ENCODE results near the gene NACC1.
"Not testable (repeated sequence)": the region's sequence is repeated elsewhere in the genome, so short reads cannot be mapped to it uniquely, and the experiment has no call there.

Gene NACC1

DNA sequence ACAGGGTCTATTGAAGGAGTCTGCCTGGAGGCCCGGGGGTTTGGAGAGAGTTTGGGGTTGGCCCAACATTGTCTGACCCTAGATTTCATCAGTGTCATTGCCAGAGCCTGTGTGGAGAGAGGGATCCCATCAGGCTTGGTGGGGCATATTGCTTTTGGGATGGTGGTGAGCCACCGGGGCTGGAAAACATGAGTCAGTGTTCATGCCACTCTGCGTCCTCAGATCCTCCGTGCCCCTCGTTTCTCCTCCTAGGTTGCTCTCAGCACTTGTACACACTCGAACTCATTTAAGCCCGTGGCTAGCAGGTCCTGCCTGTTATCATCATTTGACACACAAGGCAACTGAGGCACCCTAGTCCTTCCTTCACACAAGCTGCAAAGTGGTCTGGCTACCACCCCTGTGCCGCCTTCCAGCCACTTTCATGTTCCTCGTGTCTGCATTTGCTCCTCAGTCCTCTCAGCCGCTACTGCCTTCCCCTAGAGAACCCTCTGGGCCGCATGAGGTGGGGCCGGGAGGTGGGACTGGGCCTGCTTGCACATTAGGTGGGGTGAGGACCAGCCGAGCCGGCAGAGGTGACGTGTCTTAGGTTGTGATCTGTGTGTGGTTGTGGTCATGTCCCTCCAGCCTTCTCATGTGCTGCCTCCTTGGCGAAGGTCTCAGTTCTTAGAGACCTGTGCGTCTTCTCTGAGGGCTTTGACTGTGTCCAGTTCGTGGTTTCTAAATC is 3.6 kb downstream of the NACC1 start:
- DNase-seq, result no peak

DNA sequence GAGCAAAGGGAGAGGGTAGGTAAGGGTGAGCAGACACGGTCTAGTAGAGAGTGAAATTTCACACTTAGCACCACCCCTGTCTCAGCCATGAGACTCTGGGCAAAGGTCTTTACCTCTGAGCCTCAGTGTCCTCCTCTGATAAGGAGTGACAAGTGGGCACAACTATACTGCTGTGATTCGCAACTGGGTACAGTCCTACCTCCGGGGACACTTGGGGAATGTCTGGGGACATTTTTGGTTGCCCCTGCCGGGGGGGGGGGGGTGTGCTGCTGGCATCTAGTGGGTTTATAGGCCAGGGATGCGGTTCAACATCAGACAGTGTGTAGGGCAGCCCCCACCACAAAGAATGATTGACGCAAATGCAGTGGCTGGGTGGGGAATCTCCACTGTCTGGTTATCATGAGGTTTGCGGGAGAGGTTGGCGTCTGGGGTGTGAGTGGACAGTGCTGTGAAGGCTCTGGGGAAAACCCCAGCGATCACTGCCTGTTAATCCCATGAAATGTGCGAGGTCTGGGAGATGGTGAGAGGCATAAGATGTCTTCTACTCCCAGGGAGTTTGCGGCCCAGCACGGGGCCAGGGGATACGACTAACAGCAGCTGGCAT is 4.3 kb downstream of the NACC1 start:
- DNase-seq, result no peak

DNA sequence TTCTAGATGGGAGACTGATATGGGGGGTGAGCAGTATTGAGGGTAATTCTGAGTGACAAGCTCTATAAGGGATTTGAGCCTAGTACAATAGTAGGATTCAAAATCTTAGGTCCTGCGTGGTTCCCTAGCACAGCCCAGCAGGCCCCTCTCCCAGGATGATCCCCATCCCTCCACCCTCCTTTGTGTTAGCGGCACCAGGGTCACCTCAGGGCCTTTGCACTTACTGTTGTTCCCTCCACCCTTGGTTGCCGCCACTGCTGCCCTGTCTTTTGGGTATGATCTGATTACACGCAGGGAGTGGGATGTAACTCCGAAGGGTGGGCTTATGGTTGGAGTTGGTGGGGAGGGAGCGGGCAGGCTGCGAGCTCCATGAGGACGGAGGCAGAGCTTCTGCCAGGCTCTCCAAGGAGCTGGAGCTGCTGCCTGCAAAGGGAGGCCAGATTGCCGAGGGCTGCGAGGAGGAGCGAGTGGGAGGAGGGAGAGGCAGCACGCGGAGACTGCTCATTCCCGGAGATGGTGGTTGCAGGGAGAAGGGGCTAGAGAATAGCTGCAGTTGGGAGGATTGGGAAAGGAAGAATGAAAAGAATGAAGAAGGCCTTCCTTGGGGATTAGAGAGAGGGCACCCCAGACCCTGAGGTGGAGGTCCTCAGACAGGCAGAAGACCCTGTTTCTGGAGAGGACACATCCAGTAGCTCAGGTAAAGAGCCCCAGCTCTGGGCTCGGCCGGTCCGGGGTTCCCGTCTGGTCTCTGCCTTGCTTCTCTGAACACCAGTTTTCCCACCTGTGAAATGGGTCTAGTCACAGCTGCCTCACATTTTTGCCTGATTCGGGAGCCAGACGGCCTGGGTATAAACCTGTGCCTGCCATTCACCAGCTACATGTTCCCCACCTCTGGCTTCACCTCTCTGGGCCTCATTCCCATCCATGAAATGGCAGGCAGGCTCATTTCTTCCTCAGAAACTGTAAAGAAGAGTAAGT is 5.2 kb downstream of the NACC1 start:
- no peak for DNase-seq

DNA sequence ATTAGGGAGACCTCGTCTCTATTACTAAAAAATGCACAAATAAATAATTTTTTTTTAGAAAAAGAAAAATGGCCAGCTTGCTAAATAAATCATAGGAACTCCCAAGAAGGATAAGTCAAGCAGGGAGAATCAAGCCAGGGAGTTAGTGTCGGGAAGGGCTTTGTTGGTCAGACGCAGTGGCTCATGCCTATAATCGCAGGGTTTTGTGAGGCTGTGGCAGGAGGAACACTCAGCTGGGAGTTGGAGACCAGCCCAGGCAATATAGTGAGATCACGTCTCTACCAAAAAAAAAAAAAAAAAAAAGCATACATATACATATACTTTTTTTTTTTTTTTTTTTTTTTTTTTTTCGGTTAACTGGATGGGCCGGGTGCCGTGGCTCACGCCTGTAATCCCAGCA is 9.0 kb downstream of the NACC1 start:
- no peak for DNase-seq

DNA sequence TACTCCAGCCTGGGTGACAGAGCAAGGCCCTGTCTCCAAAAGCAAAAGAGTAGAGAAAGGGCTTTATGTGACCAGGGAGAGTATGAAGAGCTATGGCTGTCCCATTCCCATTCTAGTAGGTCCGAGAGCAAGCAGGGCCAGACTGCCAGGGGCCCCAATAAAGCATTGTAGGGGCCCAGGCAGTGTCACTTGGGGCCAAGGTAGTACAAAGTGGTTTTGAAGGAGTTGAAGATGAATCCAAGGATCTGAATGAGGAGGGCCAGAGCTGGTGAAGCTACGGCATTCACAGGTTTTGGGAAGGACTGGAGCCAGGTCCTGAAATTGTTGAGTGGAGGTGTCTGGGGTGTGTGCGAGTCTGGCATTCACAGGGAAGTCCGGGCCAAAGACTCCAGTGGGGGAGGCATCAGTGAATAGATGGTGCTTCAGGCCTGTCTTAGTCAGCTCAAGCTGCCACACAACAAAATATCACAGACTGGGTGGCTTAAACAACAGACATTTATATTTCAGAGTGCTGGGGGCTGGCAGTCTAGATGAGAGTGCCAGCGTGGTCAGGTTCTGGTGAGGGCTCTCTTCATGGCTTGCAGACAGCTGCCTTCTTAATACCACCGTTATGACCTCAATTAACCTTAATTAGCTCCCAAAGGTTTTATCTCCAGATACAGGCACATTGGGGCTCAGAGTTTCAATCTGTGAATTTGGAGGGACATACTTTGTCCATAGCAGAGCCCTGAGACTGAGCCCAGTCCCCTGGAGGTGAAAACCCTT is 9.9 kb downstream of the NACC1 start:
- no peak for DNase-seq

DNA sequence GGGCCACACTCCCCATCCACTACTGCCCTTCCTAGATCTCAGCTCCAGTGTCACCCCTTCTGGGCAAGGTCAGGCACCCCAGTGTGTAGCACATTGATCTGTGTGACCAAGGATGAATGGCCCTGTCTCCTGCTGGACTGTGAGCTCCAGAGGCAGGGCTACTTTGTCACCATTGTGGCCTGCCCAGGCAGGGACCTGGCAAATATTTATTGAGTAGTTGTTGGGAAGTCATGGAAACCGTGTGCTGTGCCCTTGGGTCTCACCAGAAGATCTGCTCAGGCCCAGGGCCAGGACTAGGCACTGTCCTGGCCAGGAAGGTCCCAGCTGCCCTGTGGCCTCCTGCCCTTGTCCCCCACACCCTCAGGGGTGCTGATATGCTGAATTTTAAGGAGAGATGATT is 10.5 kb downstream of the NACC1 start:
- no peak for DNase-seq

DNA sequence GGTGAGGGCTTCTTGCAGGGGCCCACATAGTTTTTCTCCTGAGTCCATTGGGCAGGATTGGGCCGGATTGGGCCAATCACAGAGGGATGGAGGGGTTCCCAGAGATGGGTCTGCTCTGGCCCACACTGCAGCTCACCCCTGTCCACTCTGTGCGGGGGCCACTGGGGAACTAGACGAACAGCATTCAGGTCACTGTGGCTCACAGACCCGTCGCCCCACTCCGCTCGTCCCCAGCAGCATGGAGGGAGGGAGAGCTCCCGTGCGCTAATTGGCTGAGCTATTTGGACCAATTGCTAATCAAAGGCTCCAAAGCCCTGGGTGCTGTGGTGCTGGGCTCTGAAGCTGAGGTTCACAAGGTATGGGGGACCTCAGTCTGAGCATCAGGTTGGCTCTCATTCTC is 11.3 kb downstream of the NACC1 start:
- no peak for DNase-seq

DNA sequence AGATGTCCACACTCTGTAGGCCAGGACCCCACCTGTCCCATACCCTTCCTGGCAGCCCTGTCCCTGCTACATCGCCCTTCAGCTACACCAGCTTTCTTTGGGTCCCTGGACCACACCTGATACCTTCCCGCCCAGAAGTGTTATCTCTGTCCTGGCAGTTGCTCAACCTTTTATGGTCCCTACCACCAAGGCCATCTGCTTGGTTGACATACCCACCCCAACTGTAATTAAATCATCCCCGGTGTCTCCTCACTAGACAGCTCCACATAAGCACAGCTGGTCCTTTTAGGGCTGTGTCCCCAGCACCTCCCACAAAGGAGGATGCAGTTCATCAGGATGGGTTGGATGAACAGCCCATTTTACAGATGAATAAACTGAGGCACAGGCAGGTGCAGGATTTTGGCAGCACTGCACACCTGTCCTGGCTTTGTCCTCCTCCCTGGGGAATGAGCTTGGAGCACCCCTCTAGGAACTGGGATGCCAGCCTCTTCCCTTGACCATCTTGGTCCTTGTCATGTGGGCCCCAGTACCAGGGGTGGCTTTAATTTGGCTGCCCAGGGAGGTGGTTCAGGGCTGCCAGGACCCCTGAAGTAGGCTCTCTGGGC is 12.9 kb downstream of the NACC1 start:
- DNase-seq, result no peak

DNA sequence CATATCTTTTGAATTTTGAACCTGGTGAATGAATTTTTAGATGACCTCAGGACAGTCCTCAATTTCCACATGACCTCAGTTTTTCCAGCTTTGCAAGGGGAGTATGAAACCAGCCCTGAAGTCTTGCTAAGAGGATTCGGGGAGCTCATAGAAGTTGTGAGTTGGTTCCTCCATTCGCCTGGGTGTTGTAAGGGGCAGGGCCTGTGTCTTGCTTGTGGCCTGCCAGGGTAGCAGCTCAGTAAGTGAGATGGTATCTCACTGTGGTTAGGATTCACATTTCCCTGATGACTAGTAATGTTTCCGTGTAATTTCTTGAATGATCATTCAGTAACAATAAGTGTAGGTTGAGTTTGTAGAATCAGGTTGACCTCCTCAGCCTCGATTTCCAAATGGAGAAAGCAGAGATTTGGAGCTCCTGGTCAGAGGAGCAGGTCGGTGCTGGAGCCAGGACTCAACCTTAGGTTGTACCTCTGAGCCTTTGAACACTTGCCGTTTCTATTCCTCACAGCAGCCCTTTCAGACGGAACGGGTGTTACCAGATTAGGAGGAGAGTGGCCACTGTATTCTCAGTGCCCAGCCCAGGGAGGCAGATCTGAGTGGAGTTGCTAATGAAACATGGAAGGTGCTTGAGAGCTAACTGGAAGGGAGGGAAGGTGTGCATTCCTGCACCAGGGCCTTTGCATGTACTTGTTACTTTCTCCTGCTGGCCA is 14.6 kb downstream of the NACC1 start:
- no peak for DNase-seq

DNA sequence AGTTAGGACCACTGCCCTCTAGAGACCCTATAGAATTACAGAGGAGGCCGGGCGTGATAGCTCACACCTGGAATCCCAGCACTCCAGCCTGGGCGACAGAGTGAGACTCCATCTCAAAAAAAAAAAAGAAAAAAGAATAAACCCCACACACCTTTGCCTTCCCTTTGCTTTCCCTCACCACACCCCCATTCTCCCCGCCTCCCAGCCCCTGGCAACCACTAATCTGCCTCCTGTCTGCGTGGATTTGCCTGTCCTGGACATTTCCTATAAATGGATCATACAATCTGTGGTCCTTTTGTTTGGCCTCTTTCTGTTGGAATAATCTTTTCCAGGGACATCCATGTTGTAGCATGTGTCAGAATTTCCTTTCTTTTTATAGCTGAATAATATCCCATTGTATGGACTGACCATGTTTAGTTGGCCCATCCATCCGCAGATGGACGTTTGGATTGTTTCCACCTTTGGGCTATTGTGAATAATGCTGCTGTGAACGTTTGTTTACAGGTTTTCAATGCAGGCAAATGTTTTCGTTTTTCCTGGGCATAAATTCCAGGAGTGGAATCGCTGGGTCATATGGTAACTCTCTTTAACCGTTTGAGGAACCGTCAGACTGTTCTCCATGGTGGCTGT is 15.3 kb downstream of the NACC1 start:
- DNase-seq, result no peak

DNA sequence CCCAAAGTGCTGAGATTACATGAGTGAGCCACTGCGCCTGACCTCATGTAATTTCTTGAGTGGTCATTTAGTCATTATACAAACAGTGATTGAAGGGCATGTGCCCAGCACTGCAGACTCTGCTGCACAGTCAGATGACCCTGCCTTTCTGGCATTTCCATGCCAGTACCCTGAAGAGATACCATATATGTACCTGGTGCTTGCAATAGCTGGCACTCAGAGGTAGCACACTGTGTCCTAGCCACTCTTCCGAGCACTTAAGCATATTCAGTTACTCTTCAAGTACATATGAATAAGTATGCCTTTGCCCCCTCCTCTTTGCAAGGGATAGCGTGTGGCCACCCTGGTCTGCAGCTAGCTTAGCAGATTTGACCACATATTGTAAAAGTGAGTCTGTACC is 16.6 kb downstream of the NACC1 start:
- no peak for DNase-seq

DNA sequence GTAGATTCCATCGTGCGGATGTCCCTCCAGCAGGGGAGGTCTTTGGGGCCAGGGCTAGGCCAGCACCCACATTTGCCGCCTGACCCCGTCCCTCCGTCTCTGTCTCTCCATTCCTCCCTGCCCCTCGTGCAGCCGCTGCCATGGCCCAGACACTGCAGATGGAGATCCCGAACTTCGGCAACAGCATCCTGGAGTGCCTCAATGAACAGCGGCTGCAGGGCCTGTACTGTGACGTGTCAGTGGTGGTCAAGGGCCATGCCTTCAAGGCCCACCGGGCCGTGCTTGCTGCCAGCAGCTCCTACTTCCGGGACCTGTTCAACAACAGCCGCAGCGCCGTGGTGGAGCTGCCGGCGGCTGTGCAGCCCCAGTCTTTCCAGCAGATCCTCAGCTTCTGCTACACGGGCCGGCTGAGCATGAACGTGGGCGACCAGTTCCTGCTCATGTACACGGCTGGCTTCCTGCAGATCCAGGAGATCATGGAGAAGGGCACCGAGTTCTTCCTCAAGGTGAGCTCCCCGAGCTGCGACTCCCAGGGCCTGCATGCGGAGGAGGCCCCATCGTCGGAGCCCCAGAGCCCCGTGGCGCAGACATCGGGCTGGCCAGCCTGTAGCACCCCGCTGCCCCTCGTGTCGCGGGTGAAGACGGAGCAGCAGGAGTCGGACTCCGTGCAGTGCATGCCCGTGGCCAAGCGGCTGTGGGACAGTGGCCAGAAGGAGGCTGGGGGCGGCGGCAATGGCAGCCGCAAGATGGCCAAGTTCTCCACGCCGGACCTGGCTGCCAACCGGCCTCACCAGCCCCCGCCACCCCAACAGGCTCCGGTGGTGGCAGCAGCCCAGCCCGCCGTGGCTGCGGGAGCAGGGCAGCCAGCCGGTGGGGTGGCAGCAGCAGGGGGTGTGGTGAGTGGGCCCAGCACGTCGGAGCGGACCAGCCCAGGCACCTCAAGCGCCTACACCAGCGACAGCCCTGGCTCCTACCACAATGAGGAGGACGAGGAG is 17.3 kb downstream of the NACC1 start:
- DNase-seq, result no peak

DNA sequence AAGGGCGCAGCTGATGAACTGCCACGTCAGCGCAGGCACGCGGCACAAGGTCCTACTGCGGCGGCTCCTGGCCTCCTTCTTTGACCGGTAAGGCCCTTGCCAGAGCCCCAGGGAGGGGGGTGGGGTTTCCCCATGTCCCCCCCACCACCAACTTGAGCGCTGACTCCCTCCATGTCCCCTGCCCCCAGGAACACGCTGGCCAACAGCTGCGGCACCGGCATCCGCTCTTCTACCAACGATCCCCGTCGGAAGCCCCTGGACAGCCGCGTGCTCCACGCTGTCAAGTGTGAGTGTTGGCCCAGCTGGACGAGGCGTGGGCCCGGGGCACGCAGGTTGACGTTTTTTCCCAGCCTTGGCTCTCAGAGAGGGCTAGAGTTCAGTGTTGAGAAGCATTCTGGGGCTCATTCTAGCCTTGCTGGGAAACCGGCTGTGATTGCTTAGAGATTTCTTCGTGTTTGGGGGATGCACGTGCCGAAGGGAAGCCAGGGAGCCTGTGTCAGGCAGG is 19.3 kb downstream of the NACC1 start:
- DNase-seq, result no peak

DNA sequence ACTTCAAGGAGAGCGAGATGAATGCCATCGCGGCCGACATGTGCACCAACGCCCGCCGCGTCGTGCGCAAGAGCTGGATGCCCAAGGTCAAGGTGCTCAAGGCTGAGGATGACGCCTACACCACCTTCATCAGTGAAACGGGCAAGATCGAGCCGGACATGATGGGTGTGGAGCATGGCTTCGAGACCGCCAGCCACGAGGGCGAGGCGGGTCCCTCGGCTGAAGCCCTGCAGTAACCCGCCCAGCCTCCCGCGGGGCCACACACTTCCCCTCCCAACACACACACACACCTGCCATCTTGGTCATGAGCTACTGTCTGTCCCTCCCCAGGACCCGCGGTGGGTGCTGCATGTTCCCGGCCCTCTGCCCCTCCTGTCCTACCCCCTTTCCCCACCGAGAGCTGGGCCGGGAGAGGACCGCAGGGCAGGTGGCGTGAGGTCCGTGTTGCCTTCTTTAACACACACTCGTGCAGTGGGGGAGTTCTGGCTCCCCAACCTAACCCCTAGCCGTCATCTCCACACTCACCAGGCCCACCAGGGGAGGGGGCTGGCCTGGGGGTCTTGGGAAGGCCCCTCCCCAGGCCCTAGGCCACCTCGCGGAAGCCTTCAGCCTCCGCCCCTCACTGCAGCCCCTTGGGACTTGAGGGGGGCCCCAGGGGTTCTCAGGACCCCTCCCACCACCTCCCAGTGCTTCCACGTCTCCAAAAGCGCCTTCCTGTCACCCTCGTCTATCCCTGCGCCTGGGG is 20.3 kb downstream of the NACC1 start:
- no peak for DNase-seq

DNA sequence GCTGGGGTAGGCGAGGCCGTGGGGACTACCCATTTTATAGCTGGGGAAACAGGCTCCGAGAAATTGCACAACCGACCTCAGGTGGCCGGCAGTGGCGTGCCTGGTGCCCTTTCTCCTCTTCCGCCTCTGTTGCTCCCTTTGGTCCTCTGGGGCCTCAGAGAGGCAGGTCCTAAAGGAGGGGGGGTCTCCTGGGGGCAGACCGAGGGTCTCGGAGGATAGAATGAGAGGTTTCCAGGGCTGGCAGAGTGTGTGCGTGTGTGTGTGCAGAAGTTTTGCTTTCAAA is 20.8 kb downstream of the NACC1 start:
- no peak for DNase-seq

DNA sequence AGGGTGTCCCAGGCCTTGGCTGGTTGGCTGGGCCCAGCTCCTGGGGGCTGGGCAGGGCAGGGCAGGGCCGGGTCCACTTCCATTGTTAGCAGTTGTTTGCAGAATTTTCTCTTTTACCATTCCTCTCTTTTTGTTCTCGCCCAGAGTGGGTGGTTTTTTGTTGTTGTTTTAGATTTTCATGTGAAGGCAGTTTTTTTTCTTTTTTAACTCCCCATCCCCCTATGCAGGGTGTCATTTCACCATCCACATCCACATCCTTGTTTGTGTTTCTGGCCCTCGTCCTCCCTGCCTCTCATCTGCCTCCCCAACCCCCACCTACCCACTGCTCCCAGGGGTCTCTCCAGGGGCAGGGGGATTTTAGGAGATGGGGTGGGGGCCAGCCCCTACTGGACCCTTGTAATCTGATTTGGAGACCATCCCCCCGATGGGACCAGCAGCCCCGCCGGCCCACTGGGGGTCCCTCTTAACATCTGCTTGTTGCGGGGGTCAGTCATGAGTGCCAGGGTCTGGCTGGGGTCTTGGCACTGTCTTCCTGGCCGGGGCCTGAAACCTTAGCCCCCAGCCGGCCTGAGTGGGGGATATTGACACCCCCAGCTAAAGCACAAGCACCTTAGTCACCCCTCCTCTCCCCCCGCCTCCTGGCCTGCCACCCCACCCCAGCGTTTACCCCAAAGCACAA is 21.7 kb downstream of the NACC1 start:
- DNase-seq, result no peak

DNA sequence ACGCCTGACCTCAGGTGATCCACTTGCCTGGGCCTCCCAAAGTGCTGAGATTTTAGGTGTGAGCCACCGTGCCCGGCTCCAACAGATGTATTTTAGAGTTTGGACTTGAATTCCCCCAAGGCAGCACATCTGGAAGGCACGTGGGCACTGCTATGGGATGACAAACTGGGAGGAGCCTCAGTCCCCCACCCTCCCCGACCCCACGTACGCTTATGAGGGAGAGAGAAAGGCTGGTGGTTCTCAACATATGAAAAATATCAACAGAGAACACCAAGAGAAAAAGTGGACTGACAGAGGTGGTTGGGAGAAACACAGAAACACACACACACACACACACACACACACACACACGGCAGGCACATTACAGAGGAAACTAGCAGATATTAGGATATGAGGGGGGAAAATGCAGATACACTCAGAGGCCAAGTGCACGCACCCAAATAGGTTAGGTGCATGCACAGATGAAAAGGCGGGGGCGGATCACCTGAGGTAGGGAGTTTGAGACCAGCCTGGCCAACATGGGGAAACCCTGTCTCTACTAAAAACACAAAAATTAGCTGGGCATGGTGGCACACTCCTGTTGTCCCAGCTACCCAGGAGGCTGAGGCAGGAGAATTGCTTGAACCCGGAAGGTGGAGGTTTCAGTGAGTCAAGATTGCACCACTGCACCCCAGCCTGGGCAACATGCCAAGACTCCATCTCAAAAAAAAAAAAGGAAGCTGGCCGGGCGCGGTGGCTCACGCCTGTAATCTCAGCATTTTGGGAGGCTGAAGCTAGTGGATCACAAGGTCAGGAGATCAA is 28.9 kb downstream of the NACC1 start:
- no peak for DNase-seq

DNA sequence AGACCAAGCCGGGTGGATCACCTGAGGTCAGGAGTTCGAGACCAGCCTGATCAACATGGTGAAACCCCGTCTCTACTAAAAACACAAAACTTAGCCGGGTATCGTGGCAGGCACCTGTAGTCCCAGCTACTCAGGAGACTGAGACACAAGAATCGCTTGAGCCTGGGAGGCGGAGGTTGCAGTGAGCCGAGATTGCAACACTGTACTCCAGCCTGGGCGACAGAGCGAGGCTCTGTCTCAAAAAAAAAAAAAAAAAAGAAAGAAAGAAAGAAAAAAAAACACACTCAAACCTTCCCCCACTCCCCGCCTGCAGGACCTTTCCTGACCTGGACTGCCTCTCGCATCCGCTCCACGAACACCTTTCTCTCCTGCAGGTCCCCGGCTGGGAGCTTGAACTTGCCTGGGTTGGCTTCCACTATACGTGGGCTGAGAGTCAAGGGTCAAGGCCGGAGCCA is 31.1 kb downstream of the NACC1 start:
- not testable (repeated sequence) for DNase-seq

All from 8988T (cell line).